ENCODE measurements around the gene RAB44.

DNA sequence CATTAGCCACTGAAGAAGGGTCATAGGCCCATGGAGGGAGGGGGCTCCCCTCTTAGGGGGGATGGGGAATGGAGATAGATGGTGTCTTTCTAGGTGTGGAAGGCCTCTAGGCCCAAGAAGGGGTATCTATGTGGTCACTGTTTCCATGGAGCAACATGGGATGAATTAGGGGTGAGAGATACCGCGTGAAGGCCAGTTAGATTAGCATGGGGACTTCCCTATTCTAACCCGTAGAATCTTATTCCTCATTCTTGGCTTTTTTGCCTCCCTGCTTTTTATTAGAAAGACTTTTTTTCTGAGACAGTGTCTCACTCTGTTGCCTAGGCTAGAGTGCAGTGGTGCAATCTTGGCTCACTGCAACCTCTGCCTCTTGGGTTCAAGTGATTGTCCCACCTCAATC is 3.2 kb downstream of the RAB44 start:
- TF ChIP-seq, protein P1, sequence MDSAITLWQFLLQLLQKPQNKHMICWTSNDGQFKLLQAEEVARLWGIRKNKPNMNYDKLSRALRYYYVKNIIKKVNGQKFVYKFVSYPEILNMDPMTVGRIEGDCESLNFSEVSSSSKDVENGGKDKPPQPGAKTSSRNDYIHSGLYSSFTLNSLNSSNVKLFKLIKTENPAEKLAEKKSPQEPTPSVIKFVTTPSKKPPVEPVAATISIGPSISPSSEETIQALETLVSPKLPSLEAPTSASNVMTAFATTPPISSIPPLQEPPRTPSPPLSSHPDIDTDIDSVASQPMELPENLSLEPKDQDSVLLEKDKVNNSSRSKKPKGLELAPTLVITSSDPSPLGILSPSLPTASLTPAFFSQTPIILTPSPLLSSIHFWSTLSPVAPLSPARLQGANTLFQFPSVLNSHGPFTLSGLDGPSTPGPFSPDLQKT (CRISPR knock-in tag; IDR thresholded peaks at IDR 0.05; ENCODE audit: borderline replicate concordance): no peak
- TF ChIP-seq SMARCE1 (IDR thresholded peaks at IDR 0.05; ENCODE audit: borderline replicate concordance): no peak
- TF ChIP-seq, protein P2, sequence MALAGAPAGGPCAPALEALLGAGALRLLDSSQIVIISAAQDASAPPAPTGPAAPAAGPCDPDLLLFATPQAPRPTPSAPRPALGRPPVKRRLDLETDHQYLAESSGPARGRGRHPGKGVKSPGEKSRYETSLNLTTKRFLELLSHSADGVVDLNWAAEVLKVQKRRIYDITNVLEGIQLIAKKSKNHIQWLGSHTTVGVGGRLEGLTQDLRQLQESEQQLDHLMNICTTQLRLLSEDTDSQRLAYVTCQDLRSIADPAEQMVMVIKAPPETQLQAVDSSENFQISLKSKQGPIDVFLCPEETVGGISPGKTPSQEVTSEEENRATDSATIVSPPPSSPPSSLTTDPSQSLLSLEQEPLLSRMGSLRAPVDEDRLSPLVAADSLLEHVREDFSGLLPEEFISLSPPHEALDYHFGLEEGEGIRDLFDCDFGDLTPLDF (CRISPR knock-in tag; IDR thresholded peaks at IDR 0.05): no peak
- TF ChIP-seq, protein P3, sequence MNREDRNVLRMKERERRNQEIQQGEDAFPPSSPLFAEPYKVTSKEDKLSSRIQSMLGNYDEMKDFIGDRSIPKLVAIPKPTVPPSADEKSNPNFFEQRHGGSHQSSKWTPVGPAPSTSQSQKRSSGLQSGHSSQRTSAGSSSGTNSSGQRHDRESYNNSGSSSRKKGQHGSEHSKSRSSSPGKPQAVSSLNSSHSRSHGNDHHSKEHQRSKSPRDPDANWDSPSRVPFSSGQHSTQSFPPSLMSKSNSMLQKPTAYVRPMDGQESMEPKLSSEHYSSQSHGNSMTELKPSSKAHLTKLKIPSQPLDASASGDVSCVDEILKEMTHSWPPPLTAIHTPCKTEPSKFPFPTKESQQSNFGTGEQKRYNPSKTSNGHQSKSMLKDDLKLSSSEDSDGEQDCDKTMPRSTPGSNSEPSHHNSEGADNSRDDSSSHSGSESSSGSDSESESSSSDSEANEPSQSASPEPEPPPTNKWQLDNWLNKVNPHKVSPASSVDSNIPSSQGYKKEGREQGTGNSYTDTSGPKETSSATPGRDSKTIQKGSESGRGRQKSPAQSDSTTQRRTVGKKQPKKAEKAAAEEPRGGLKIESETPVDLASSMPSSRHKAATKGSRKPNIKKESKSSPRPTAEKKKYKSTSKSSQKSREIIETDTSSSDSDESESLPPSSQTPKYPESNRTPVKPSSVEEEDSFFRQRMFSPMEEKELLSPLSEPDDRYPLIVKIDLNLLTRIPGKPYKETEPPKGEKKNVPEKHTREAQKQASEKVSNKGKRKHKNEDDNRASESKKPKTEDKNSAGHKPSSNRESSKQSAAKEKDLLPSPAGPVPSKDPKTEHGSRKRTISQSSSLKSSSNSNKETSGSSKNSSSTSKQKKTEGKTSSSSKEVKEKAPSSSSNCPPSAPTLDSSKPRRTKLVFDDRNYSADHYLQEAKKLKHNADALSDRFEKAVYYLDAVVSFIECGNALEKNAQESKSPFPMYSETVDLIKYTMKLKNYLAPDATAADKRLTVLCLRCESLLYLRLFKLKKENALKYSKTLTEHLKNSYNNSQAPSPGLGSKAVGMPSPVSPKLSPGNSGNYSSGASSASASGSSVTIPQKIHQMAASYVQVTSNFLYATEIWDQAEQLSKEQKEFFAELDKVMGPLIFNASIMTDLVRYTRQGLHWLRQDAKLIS (CRISPR knock-in tag; IDR thresholded peaks at IDR 0.05): no peak
- TF ChIP-seq ETV6 (CRISPR knock-in tag; conservative IDR thresholded peaks at IDR 0.05): no peak
- TF ChIP-seq, protein P4, sequence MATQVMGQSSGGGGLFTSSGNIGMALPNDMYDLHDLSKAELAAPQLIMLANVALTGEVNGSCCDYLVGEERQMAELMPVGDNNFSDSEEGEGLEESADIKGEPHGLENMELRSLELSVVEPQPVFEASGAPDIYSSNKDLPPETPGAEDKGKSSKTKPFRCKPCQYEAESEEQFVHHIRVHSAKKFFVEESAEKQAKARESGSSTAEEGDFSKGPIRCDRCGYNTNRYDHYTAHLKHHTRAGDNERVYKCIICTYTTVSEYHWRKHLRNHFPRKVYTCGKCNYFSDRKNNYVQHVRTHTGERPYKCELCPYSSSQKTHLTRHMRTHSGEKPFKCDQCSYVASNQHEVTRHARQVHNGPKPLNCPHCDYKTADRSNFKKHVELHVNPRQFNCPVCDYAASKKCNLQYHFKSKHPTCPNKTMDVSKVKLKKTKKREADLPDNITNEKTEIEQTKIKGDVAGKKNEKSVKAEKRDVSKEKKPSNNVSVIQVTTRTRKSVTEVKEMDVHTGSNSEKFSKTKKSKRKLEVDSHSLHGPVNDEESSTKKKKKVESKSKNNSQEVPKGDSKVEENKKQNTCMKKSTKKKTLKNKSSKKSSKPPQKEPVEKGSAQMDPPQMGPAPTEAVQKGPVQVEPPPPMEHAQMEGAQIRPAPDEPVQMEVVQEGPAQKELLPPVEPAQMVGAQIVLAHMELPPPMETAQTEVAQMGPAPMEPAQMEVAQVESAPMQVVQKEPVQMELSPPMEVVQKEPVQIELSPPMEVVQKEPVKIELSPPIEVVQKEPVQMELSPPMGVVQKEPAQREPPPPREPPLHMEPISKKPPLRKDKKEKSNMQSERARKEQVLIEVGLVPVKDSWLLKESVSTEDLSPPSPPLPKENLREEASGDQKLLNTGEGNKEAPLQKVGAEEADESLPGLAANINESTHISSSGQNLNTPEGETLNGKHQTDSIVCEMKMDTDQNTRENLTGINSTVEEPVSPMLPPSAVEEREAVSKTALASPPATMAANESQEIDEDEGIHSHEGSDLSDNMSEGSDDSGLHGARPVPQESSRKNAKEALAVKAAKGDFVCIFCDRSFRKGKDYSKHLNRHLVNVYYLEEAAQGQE (IDR thresholded peaks at IDR 0.05; ENCODE audit: borderline replicate concordance in 1 of 2, low read depth in 1 of 2, low read length in 2 of 2): no peak
- TF ChIP-seq, protein P5, sequence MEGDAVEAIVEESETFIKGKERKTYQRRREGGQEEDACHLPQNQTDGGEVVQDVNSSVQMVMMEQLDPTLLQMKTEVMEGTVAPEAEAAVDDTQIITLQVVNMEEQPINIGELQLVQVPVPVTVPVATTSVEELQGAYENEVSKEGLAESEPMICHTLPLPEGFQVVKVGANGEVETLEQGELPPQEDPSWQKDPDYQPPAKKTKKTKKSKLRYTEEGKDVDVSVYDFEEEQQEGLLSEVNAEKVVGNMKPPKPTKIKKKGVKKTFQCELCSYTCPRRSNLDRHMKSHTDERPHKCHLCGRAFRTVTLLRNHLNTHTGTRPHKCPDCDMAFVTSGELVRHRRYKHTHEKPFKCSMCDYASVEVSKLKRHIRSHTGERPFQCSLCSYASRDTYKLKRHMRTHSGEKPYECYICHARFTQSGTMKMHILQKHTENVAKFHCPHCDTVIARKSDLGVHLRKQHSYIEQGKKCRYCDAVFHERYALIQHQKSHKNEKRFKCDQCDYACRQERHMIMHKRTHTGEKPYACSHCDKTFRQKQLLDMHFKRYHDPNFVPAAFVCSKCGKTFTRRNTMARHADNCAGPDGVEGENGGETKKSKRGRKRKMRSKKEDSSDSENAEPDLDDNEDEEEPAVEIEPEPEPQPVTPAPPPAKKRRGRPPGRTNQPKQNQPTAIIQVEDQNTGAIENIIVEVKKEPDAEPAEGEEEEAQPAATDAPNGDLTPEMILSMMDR (CRISPR knock-in tag; IDR thresholded peaks at IDR 0.05): no peak
